ENCODE data around the gene MYLK4.

MYLK4 gene

GRCh38 chr6:2656460-2657079 is 94.2 kb downstream of the MYLK4 start:
- DNase-seq (ENCODE audit: low read depth), result no peak

GRCh38 chr6:2655844-2656433 is 94.8 kb downstream of the MYLK4 start:
- no peak for DNase-seq (ENCODE audit: low read depth)

- DNase-seq (ENCODE audit: low read depth), result no peak
These were observed 97.2 kb downstream of the MYLK4 start for GRCh38 chr6:2653369-2654032.

GRCh38 chr6:2652611-2653010 is 98.1 kb downstream of the MYLK4 start:
- DNase-seq (ENCODE audit: low read depth), result no peak

GRCh38 chr6:2651961-2652360 is 98.8 kb downstream of the MYLK4 start:
- DNase-seq (ENCODE audit: low read depth), result no peak

- DNase-seq (ENCODE audit: low read depth), result no peak
These were observed 99.2 kb downstream of the MYLK4 start for GRCh38 chr6:2651536-2651935.

GRCh38 chr6:2646346-2646745 is 104.4 kb downstream of the MYLK4 start:
- no peak for DNase-seq (ENCODE audit: low read depth)

GRCh38 chr6:2643935-2644539 is 106.7 kb downstream of the MYLK4 start:
- no peak for DNase-seq (ENCODE audit: low read depth)

GRCh38 chr6:2643130-2643529 is 107.6 kb downstream of the MYLK4 start:
- no peak for DNase-seq (ENCODE audit: low read depth)

- DNase-seq (ENCODE audit: low read depth), result no peak
These were observed 109.5 kb downstream of the MYLK4 start for GRCh38 chr6:2641044-2641725.

- no peak for DNase-seq (ENCODE audit: low read depth)
These were observed 110.2 kb downstream of the MYLK4 start for GRCh38 chr6:2640551-2640950.

- no peak for DNase-seq (ENCODE audit: low read depth)
These were observed 110.8 kb downstream of the MYLK4 start for GRCh38 chr6:2639896-2640295.

- no peak for DNase-seq (ENCODE audit: low read depth)
These were observed 111.6 kb downstream of the MYLK4 start for GRCh38 chr6:2639167-2639566.

- DNase-seq (ENCODE audit: low read depth), result no peak
These were observed 114.0 kb downstream of the MYLK4 start for GRCh38 chr6:2636672-2637071.

GRCh38 chr6:2635911-2636310 is 114.8 kb downstream of the MYLK4 start:
- no peak for DNase-seq (ENCODE audit: low read depth)

GRCh38 chr6:2634139-2634964 is 116.4 kb downstream of the MYLK4 start:
- peak; percentile 85 for DNase-seq (ENCODE audit: low read depth)

GRCh38 chr6:2633736-2634135 is 117.0 kb downstream of the MYLK4 start:
- no peak for DNase-seq (ENCODE audit: low read depth)

- no peak for DNase-seq (ENCODE audit: low read depth)
These were observed 117.6 kb downstream of the MYLK4 start for GRCh38 chr6:2632976-2633584.

- no peak for DNase-seq (ENCODE audit: low read depth)
These were observed 118.4 kb downstream of the MYLK4 start for GRCh38 chr6:2632368-2632767.

GRCh38 chr6:2630891-2631571 is 119.7 kb downstream of the MYLK4 start:
- DNase-seq (ENCODE audit: low read depth), result no peak

- DNase-seq (ENCODE audit: low read depth), result no peak
These were observed 120.4 kb downstream of the MYLK4 start for GRCh38 chr6:2630359-2630758.

Measured in stimulated activated CD8-positive, alpha-beta memory T cell treated with anti-CD3 and anti-CD28 coated beads, Interleukin-15, amount 100 ng/mL, for 24 hours (primary cell).